ENCODE data around the gene MSANTD1.
A peak's percentile ranks its signal among the peaks of the same experiment; 100 is the strongest.

The MSANTD1 gene

GRCh38 chr4:3271131-3271530, 22.2 kb downstream of the MSANTD1 start:
- ATAC-seq (no peak), DNase-seq (ENCODE audit: low spot score in 2 of 2) (no peak)
- peaks cover 4% of the 10 kb centered on the region for H3K4me1 Mint-ChIP-seq
- H3K9me3 Mint-ChIP-seq: no peaks in the 10 kb centered on the region
- H3K4me3 Mint-ChIP-seq: no peak overlapping the region
- H3K36me3 Mint-ChIP-seq: no peaks in the 10 kb centered on the region
- no peak overlapping the region for H3K27ac Mint-ChIP-seq

GRCh38 chr4:3276986-3277385, 28.0 kb downstream of the MSANTD1 start:
- no peaks in the 10 kb centered on the region for H3K36me3 Mint-ChIP-seq
- H3K4me1 Mint-ChIP-seq: peaks cover 3% of the 10 kb centered on the region
- no peaks in the 10 kb centered on the region for H3K9me3 Mint-ChIP-seq
- no peak for ATAC-seq
- no peak overlapping the region for H3K27ac Mint-ChIP-seq
- H3K4me3 Mint-ChIP-seq: no peak overlapping the region
- DNase-seq (ENCODE audit: low spot score in 2 of 2): no peak

GRCh38 chr4:3280466-3280865, 31.5 kb downstream of the MSANTD1 start:
- Mint-ChIP-seq H3K9me3 (no peaks in the 10 kb centered on the region), H3K27ac (no peak overlapping the region), H3K4me1 (no peaks in the 10 kb centered on the region), H3K4me3 (no peak overlapping the region), H3K36me3 (no peaks in the 10 kb centered on the region)
- no peak for ATAC-seq
- DNase-seq (ENCODE audit: low spot score in 2 of 2): no peak

- H3K9me3 Mint-ChIP-seq: no peaks in the 10 kb centered on the region
- ATAC-seq: no peak
- no peaks in the 10 kb centered on the region for H3K36me3 Mint-ChIP-seq
- H3K27ac Mint-ChIP-seq: no peak overlapping the region
- no peak overlapping the region for H3K4me3 Mint-ChIP-seq
- DNase-seq (ENCODE audit: low spot score in 2 of 2): no peak
- no peaks in the 10 kb centered on the region for H3K4me1 Mint-ChIP-seq
Observed at GRCh38 chr4:3283483-3283882, 34.5 kb downstream of the MSANTD1 start.

GRCh38 chr4:3283916-3284315, 35.0 kb downstream of the MSANTD1 start:
- DNase-seq (ENCODE audit: low spot score in 2 of 2): no peak

GRCh38 chr4:3284734-3285557, 36.0 kb downstream of the MSANTD1 start:
- no peaks in the 10 kb centered on the region for H3K4me1 Mint-ChIP-seq
- H3K36me3 Mint-ChIP-seq: no peaks in the 10 kb centered on the region
- no peak for ATAC-seq
- DNase-seq (ENCODE audit: low spot score in 2 of 2): no peak
- H3K9me3 Mint-ChIP-seq: no peaks in the 10 kb centered on the region
- no peak overlapping the region for H3K27ac Mint-ChIP-seq
- H3K4me3 Mint-ChIP-seq: no peak overlapping the region

More at GRCh38 chr4:3283916-3284315, 35.0 kb downstream of the MSANTD1 start:
- Mint-ChIP-seq H3K4me1 (no peaks in the 10 kb centered on the region), H3K27ac (no peak overlapping the region), H3K36me3 (no peaks in the 10 kb centered on the region), H3K9me3 (no peaks in the 10 kb centered on the region), H3K4me3 (no peak overlapping the region)
- ATAC-seq: no peak

- H3K4me1 Mint-ChIP-seq: no peaks in the 10 kb centered on the region
- no peaks in the 10 kb centered on the region for H3K9me3 Mint-ChIP-seq
- no peaks in the 10 kb centered on the region for H3K36me3 Mint-ChIP-seq
- no peak overlapping the region for H3K27ac Mint-ChIP-seq
- peak; percentile 6 for ATAC-seq
- DNase-seq (ENCODE audit: low spot score in 2 of 2): no peak
- no peak overlapping the region for H3K4me3 Mint-ChIP-seq
Observed at GRCh38 chr4:3285558-3286334, 36.8 kb downstream of the MSANTD1 start.

- Mint-ChIP-seq H3K27ac (no peak overlapping the region), H3K9me3 (no peaks in the 10 kb centered on the region), H3K4me3 (no peak overlapping the region), H3K36me3 (no peaks in the 10 kb centered on the region), H3K4me1 (peaks cover 2% of the 10 kb centered on the region)
- DNase-seq (ENCODE audit: low spot score in 2 of 2) (no peak), ATAC-seq (no peak)
Observed at GRCh38 chr4:3286335-3287175, 37.6 kb downstream of the MSANTD1 start.

GRCh38 chr4:3287271-3287971, 38.5 kb downstream of the MSANTD1 start:
- Mint-ChIP-seq H3K36me3 (no peaks in the 10 kb centered on the region), H3K27ac (no peak overlapping the region), H3K4me1 (peaks cover 8% of the 10 kb centered on the region), H3K9me3 (no peaks in the 10 kb centered on the region), H3K4me3 (no peak overlapping the region)
- ATAC-seq: no peak
- DNase-seq (ENCODE audit: low spot score in 2 of 2): no peak

GRCh38 chr4:3287972-3288570, 39.1 kb downstream of the MSANTD1 start:
- Mint-ChIP-seq H3K9me3 (no peaks in the 10 kb centered on the region), H3K36me3 (no peaks in the 10 kb centered on the region), H3K27ac (no peak overlapping the region), H3K4me3 (no peak overlapping the region), H3K4me1 (peaks cover 8% of the 10 kb centered on the region)
- ATAC-seq (no peak), DNase-seq (ENCODE audit: low spot score in 2 of 2) (no peak)

GRCh38 chr4:3288571-3289094, 39.7 kb downstream of the MSANTD1 start:
- peaks cover 13% of the 10 kb centered on the region for H3K4me1 Mint-ChIP-seq
- H3K36me3 Mint-ChIP-seq: no peaks in the 10 kb centered on the region
- no peak overlapping the region for H3K27ac Mint-ChIP-seq
- no peak for DNase-seq (ENCODE audit: low spot score in 2 of 2)
- H3K4me3 Mint-ChIP-seq: no peak overlapping the region
- no peak for ATAC-seq
- H3K9me3 Mint-ChIP-seq: no peaks in the 10 kb centered on the region

GRCh38 chr4:3290476-3290875, 41.5 kb downstream of the MSANTD1 start:
- no peak overlapping the region for H3K27ac Mint-ChIP-seq
- H3K4me1 Mint-ChIP-seq: peaks cover 25% of the 10 kb centered on the region
- H3K9me3 Mint-ChIP-seq: no peaks in the 10 kb centered on the region
- ATAC-seq (no peak), DNase-seq (ENCODE audit: low spot score in 2 of 2) (no peak)
- no peaks in the 10 kb centered on the region for H3K36me3 Mint-ChIP-seq
- no peak overlapping the region for H3K4me3 Mint-ChIP-seq

- peaks cover 25% of the 10 kb centered on the region for H3K4me1 Mint-ChIP-seq
- ATAC-seq (no peak), DNase-seq (ENCODE audit: low spot score in 2 of 2) (no peak)
- H3K4me3 Mint-ChIP-seq: no peak overlapping the region
- H3K27ac Mint-ChIP-seq: no peak overlapping the region
- no peaks in the 10 kb centered on the region for H3K9me3 Mint-ChIP-seq
- H3K36me3 Mint-ChIP-seq: no peaks in the 10 kb centered on the region
Observed at GRCh38 chr4:3290889-3291321, 41.9 kb downstream of the MSANTD1 start.

GRCh38 chr4:3291411-3291968, 42.5 kb downstream of the MSANTD1 start:
- DNase-seq (ENCODE audit: low spot score in 2 of 2) (no peak), ATAC-seq (no peak)
- no peaks in the 10 kb centered on the region for H3K36me3 Mint-ChIP-seq
- H3K9me3 Mint-ChIP-seq: no peaks in the 10 kb centered on the region
- peaks cover 25% of the 10 kb centered on the region for H3K4me1 Mint-ChIP-seq
- H3K4me3 Mint-ChIP-seq: peak overlapping the region; percentile 93
- peak overlapping the region; percentile 91 for H3K27ac Mint-ChIP-seq

Measured in stimulated activated effector memory CD8-positive, alpha-beta T cell treated with anti-CD3 and anti-CD28 coated beads, Interleukin-12 subunit alpha, Interleukin-12 subunit beta, amount 100 ng/mL, for 72 hours (primary cell).